Superior temporal gyrus (tissue), 1 donor: ENCODE measurements around the gene NKPD1.

ENCODE experiments used
- DNase-seq: peaks from one replicate; pipeline ENCODE4 v3.0.0-alpha.2; 2016; ENCODE audit errors: extremely low spot score

NKPD1 gene

GRCh38 chr19:45175515-45176345, 14.9 kb upstream of the NKPD1 start:
- DNase-seq: no peak

GRCh38 chr19:45173816-45174215, 13.0 kb upstream of the NKPD1 start:
- no peak for DNase-seq

GRCh38 chr19:45172611-45173208, 11.9 kb upstream of the NKPD1 start:
- DNase-seq: no peak

- DNase-seq: no peak
Observed at GRCh38 chr19:45172173-45172572, 11.4 kb upstream of the NKPD1 start.

- no peak for DNase-seq
Observed at GRCh38 chr19:45171211-45171623, 10.4 kb upstream of the NKPD1 start.

GRCh38 chr19:45170146-45171106, 9.6 kb upstream of the NKPD1 start:
- no peak for DNase-seq

GRCh38 chr19:45169602-45170001, 8.8 kb upstream of the NKPD1 start:
- DNase-seq: no peak

GRCh38 chr19:45168767-45169351, 8.1 kb upstream of the NKPD1 start:
- DNase-seq: no peak

- no peak for DNase-seq
Observed at GRCh38 chr19:45166723-45167252, 6.0 kb upstream of the NKPD1 start.

GRCh38 chr19:45164577-45165335, 4.0 kb upstream of the NKPD1 start:
- no peak for DNase-seq

GRCh38 chr19:45163751-45164460, 3.1 kb upstream of the NKPD1 start:
- no peak for DNase-seq

GRCh38 chr19:45163156-45163555, 2.4 kb upstream of the NKPD1 start:
- no peak for DNase-seq

GRCh38 chr19:45162608-45163143, 1.9 kb upstream of the NKPD1 start:
- no peak for DNase-seq

GRCh38 chr19:45161738-45162607, 1.2 kb upstream of the NKPD1 start:
- DNase-seq: no peak

GRCh38 chr19:45159971-45160324, 834 bp downstream of the NKPD1 start:
- DNase-seq: no peak

GRCh38 chr19:45159210-45159970, 1.4 kb downstream of the NKPD1 start:
- no peak for DNase-seq

GRCh38 chr19:45158503-45159209, 2.1 kb downstream of the NKPD1 start:
- DNase-seq: no peak

- no peak for DNase-seq
Observed at GRCh38 chr19:45156751-45157150, 4.0 kb downstream of the NKPD1 start.
